GM19193 (cell line): ENCODE results near the gene SETBP1.

Experiments used
- POLR2A ChIP-seq: IDR thresholded peaks from 4 replicates; pipeline ENCODE4 v1.6.1; 2011; ENCODE audit not compliant: insufficient read depth, insufficient read length; ENCODE audit errors: extremely low read depth

The SETBP1 gene

DNA sequence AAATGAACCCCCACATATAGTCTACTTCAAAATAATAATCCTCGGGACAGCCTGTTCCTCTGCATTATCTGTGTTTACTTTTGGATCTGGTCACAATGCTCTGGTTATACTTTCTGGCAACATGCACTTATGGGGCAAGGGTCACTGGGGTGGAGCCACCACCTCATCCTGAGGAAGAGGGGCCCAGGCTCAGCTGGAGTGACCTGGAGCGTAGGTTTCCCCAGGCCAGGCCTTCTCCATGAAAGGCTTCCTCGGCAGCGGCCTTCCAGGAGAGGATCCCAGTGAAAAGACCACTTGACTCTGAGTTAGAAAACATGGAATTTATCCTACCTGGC, 237.4 kb downstream of the SETBP1 start:
- TF ChIP-seq POLR2A: no peak

GRCh38 chr18:44920441-44920840, 239.8 kb downstream of the SETBP1 start:
- no peak for TF ChIP-seq POLR2A

DNA sequence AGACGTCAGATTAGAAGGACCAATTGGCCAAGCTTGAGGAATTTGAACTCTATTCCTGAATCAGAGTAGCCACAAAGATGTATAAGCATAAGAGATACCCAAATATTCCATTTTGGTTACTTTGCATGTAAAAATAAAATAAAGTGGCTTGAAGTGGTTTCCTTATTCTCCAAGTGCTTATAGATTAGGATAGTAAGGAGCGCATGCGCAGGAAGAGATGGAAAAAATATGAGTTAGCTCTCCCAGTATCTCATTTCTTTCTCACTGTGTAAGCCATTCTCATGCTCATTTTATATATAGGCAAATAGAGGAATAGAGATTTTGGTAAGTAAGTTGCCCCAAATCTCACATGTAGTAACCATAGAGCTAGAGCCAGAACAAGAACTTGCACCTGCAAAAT, 241.3 kb downstream of the SETBP1 start:
- TF ChIP-seq POLR2A: no peak

GRCh38 chr18:44922968-44923367, 242.3 kb downstream of the SETBP1 start:
- TF ChIP-seq POLR2A: no peak

DNA sequence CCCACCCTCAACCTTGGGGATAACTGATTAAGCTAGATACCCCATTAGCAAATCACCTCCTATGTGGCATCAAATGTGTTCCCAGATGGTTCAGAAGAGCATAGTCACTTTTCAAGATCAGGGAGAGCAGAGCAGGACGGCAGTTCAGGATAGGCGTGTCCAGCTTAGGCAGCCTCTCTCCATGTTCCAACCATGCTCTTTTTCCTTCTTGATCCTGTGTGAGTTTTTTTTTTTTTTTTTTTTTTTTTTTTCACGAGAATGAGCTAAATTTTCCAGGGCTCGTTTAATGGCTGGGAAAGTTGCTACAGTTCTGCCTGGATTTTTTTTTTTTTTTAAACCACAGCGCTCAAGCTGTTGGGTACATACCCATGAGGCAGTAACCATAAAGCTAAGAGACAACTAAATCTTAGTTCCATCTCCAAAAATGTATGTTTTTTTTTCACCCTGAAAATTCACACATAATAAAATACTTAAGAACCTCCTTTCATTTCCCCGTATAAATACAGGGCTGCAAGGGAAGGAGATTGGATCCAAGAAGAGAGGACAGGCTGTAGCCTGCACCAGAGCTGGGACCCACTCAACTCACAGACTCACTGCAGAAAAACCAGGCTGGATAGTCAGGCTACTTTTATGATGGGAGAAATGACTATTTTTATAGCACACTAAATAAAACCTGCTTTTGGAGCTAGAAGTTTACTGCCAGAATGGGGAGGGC, 244.3 kb downstream of the SETBP1 start:
- no peak for TF ChIP-seq POLR2A

DNA sequence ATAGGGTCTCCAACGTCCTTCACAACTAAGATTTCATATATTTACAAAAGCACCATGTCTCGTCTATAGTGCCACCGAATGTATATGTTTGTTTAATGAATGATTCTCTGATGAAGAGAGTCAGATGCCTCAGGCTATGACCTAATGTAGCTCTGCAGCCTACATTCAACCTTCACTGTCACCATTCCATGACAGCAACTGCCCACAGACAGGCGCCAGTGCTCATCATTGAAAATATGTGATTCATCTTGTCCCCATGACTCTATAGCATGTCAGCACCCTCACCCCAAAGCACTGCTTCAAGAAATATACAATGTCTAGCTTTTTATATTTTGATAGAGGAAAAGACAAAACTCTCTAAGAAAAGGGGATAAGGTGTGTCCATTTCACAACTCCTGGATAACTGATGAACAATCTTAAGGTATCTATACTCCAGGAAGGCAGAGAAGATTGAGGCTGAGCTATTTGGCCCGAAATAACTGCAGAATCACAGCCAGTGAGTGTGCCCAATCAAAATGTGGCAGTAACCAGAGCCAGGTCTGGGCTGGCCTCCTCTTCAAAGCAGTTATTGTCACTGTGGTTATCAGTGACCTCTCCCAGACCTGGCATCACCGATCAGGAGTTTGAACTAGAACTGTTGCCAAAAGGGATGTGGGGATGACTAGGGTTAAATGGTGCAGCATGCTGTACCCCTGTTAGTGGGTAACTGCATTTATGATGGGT, 246.6 kb downstream of the SETBP1 start:
- TF ChIP-seq POLR2A: no peak

DNA sequence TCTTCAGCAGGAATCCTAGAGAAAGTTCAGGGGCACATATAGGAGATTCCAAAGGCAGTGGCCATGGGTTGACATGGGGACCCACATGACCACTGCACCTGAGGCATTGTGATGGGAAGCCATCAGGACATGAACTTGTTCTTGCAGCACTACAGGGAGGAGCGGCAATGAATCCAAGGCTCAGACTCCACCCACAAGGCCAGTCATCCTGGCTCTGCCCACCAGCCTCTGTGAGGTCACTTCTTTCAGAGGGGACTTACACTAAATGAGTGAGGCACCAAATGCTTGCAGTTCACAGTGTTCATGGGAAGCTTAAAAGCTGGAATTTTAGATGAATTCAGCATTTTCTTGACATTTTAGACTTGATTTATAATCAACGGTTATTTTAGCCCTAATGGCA, 254.2 kb downstream of the SETBP1 start:
- TF ChIP-seq POLR2A: no peak

- no peak for TF ChIP-seq POLR2A
These were observed 254.8 kb downstream of the SETBP1 start for GRCh38 chr18:44935455-44935854.

GRCh38 chr18:44936485-44936884, 255.8 kb downstream of the SETBP1 start:
- no peak for TF ChIP-seq POLR2A

DNA sequence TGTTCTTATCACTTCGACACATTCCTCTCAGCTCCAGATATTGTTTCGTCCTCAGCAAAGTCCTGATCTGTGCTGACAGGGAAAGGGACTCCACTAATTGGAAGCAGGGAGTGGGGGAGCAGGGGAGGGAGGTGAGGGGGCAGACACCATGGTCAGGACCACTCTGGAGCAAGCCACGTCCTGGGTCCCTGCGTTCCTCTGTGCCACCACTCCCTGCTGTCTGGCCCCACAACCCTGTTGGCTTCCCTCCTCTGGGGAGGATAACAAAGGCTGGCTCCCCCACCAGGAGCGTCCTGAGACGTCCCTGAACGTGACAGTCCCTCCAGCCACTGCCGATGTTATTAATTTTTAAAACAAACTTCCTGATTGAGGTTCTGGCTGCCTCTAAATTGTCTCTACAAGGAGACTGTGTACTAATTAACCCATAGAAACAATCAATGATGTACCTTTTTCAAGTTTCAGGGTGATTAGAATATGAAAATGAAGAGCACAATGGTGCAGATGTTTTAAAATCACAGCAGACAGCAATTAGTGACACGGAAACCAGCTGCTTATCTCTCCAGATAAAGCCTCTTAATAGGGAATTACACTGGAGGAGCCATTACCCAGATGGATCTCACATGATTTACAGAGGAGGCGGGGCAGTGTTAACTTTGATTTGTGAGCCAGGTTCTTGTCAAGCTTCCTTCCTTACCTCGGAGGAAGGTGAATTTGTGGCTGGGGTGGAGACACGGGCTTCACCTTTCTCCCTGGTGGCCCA, 257.5 kb downstream of the SETBP1 start:
- no peak for TF ChIP-seq POLR2A

DNA sequence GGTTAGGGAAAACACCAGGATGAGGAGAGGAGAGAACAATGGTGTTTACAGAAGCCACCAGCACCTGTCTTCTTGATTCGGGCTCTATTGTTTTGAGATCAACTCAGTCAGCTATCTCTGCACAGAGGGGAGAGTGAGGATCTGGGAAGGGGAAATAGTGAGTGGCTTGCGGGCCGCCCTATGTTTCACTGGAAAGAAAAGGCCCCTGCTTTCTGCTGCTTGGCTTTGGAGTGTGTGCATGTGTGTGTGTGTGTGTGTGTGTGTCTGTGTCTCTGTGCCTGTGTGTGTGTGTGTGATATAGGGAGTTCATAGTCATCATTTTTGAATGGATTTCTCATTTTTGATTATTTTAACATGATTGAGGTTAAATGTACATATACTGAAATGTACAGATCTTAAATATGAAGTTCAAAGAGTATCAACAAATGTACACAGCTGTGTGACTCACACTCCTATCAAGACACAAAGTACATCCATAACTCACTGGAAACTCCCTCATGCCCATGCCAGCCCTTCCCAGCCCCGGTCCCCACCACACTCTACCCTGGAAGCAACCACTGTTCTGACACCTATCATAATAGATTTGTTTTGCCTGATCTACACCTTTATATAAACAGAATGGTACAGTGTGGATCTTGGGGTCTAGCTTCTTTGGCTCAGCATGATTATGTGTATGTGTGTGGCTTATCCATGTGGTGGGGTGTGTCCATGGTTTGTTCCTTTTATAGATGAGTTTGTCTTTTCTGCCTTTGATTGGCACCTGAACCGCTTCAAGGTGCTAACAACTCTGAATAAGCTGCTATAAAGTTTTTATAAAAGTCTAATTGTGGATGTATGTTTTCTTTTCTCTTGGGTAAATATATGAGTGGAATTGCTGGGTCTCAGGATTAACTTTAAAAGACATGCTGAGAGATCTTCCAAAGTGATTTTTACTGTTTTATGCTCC, 258.3 kb downstream of the SETBP1 start:
- no peak for TF ChIP-seq POLR2A

DNA sequence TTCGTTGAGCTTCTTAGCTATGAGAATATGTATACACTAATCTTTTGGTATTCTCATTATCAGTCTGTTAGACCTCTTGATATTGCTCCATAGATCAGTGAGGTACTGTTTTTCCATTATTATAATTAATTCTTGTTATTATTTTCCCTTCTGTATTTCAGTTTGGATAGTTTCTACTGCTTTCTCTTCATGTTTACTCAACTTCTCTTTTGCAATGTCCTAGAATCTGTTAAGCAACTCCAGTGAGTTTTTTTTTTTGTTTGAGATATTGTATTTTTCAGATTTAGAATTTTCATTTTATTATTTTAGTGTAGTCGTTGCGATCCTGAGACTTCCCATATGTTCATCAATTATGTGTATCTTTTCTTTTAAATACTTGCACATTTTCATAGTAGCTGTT, 260.8 kb downstream of the SETBP1 start:
- TF ChIP-seq POLR2A: no peak

GRCh38 chr18:44942073-44942472, 261.4 kb downstream of the SETBP1 start:
- no peak for TF ChIP-seq POLR2A

DNA sequence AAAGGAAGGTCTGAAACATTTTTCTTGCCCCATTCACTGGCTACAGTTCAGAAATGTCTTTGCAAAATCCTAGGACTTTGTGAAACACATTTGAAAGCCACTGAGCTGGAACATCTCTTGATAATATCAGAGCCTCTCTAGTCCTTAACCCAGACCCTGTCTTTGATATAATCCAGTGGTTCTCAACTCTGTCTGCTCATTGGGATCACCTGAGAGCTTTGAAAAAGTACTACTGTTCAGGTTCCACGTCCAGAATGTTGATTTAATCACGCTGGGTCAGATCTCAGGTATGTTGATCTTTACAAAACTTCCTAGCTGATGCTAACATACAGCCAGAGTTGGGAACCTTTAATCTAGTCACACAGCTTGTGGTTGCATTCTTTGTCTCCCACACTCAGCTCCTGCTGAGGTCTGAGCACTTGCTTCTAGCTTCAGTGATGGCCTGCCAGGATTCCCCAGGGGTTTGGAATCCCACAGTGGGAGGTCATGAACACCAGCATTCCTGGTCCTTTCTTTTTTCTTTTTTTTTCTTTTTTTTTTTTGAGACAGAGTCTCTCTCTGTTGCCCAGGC, 262.7 kb downstream of the SETBP1 start:
- TF ChIP-seq POLR2A: no peak
